GM04504 (cell line): ENCODE measurements around the gene B4GALT7.
"Not testable (repeated sequence)": the region's sequence is repeated elsewhere in the genome, so short reads cannot be mapped to it uniquely, and the experiment has no call there.

ENCODE experiments used
- DNase-seq: peaks from one replicate; pipeline ENCODE4 v3.0.0-alpha.2; 2012; ENCODE audit warnings: low read depth

Gene B4GALT7

DNA sequence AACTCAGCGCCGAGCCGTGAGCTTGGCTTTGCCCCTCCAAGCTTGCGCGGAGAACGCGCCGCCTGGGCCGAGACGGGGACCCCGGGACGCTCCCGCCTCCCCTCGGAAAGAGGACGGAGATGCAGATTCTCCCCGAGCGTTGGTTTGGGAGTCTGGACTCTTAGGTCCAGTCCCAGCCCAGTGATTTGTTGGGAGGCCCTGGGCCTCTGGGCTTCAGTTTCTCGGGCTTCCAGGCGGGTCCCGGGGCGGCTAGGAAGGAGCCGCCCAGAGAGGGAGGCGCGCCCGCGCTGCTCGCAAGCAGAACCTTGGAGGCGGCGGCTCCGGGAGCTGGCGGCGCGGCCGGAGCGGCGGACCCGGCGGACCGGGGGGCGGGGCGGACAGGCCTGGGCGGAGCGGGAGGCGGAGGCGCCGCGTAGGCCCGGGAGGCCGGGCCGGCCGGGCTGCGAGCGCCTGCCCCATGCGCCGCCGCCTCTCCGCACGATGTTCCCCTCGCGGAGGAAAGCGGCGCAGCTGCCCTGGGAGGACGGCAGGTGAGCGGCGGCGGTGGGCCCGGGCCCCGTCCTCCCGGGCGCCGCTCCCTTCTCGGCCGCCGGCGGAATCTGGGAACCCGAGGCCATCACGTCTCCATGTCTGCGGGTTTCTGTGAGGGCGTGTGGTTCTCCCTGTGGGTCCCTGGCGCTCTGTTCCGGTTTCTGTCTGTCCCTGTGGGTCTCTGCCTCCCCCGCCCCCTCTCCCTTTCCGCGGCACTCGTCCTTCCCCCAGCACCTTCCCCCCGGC lies at the start of gene B4GALT7:
Gene B4GALT7, plus strand, starts transcription at position 402 of the 777 bp plus-strand sequence. Its CDS starts 79 bp downstream, at position 481.
- DNase-seq = peak; percentile 55

GRCh38 chr5:177552839-177553455 lies 47.0 kb upstream of the B4GALT7 start:
- DNase-seq = no peak

DNA sequence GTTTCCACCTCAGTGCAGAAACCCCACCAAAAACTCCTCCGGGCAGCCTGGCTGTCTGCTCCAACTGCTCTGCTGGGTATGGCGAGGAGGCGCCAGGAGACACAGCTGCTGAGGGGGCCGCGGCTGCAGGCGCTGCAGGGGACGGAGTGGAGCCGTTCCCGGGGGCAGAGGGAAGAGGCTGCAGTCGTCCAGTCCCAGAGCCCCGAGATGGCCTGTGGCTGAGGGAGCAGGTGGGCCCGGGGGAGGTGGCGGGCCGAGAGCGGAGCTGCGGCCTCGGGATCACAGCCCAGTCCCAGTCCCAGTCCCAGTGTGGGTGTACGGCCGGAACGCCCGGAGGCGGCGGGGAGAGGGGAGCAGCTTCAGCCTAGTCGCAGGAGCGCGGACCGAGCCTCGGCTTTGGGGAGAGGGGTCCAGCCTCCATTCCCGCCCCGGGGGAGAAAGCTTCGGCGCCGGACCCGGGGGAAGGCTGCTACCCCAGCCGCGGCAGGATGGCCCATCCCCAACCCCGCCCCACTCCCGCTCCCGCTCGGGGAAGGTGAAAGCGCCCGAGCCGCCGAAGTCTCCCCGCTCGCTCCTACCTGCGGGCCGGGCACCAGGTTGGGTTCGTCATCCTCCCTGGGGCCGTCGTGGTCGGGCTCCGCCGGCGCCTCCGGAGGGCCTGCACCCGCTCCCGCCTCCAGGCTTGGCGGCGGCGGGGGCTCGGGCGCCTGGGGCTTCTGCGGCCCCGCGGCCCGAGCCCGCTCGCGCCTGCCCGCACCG lies 46.1 kb upstream of the B4GALT7 start:
- no peak for DNase-seq

- peak; percentile 72 for DNase-seq
These were observed 45.3 kb upstream of the B4GALT7 start, which contains the start of gene FAM193B for GRCh38 chr5:177554474-177555111. TSS of gene FAM193B (minus strand) at chr5:177554563. CDS start at chr5:177554458, 105 bp downstream.

- no peak for DNase-seq
These were observed 44.7 kb upstream of the B4GALT7 start for GRCh38 chr5:177555228-177555627.

DNA sequence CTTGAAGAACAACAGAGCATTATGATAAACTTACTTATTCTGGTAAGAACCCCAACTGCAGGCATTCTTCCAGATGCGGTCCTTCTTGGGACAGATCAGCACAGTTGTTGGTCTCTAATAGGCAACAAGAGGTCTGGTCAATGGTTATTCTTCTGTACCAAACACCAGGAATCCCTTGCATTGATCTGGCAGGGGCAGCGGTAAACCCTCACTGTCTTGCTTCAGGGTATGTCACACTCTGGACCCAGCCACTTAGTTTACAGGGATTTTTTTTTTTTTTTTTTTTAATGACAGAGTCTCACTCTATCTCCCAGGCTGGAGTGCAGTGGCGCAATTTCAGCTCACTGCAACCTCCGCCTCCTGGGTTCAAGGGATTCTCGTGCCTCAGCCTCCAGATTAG lies 44.3 kb upstream of the B4GALT7 start:
- DNase-seq = no peak

DNA sequence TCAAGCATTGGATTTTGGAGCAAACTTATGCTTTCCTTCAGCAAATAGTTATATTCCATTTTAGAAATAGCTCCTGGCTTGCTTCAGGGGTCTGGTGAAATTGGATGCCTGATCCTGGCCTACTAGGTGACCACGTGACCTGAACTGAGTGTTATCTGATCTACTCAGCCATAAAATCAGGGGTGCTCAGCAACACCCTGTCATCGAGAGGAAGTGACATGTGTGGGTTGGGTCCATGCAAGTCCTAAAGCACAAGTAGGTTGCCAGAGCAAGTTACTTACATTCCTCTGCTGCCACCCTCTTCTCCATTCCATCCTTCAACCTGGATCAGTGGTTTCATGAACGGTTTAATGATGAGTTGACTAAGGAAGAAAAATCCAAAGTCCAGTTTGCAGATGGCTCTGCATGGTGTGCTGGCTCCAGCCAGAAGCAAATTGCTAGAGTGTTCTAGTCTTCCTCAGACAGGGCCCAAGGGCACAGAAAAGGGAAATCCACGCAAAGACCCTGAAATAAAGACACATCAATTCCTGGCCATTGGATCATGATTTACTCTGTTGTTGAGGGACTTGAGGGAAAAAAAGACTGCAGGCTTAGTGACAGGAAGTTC lies 42.8 kb upstream of the B4GALT7 start:
- no peak for DNase-seq

DNA sequence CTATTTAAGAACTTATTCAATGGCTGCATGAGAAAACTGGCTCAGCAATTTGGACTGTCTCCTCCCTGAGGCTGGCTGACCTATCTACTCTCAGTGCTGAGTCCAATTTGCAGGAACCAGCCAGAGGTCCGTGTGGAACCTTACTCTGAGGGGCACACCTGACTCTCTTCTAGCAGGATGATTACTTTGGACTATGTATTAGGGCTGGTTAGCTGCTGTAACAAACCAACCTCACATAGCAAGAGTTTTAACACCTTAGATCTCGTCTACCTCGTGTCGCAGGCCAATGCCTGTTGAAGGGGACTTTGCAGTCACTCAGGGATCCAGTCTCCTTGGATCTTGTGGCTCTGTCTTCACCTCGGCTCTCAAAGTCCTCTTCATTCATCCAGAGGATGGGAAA lies 42.1 kb upstream of the B4GALT7 start:
- no peak for DNase-seq

DNA sequence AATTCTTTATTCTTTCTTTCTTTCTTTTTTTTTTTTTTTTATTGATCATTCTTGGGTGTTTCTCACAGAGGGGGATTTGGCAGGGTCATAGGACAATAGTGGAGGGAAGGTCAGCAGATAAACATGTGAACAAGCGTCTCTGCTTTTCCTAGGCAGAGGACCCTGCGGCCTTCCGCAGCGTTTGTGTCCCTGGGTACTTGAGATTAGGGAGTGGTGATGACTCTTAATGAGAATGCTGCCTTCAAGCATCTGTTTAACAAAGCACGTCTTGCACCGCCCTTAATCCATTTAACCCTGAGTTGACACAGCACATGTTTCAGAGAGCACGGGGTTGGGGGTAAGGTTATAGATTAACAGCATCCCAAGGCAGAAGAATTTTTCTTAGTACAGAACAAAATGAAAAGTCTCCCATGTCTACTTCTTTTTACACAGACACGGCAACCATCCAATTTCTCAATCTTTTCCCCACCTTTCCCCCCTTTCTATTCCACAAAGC lies 40.4 kb upstream of the B4GALT7 start:
- not testable (repeated sequence) for DNase-seq

- no peak for DNase-seq
These were observed 34.9 kb upstream of the B4GALT7 start for GRCh38 chr5:177565046-177565445.

GRCh38 chr5:177568326-177568725 lies 31.6 kb upstream of the B4GALT7 start:
- DNase-seq = no peak

DNA sequence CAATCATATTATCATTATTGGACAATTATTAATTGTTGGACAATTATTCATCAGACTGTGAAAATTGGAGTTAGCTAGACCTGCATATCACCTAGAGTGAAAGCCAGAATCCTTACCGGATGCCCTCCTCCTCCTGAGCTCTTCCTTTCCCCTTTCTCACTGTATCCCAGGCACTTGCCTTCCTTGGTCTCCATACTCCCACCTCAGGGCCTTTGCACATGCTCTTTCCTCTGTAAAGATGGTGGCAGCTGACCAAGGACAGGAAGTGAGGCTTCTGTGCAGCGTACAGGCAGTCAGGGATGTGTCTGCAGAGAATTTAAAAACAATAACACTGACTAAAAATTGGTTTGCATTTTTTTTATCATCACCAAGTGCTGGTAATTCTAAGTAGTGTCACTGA lies 30.0 kb upstream of the B4GALT7 start:
- DNase-seq = no peak

DNA sequence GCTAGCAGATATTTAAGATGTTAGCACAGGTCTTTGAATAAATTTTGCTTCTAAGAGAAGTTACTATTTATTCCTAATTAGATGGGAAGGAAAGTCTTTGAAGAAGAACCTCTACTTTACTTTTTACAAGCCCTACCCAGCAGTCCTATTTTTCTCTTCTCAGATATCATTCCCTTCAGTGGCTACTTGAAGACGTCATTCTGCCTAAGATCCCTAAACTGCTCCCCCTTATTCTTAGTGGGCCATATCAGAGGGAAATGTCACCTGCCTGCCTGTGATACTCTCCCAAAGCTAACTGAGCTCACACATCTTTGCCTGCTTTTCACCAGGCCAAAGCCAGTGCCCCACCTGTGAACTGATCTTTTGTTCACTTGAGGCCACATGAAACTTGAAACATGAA lies 24.4 kb upstream of the B4GALT7 start:
- DNase-seq = no peak

- DNase-seq = no peak
These were observed 23.8 kb upstream of the B4GALT7 start for GRCh38 chr5:177576169-177576568.

DNA sequence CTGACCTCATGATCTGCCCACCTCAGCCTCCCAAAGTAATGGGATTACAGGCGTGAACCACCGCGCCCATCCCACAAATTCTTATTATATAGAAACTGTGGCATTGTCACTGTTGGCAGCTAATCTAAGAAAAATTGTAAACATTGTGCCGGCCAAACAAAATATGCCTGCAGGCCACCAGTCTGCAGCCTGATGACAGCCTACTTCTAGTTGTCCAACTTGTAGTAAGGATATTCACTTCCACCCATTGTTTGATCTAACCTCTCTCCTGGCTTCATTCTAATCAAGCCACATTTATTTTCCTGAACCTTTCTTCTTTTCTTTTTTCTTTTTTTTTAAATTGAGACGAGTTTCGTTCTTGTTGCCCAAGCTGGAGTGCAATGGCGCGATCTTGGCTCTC lies 21.6 kb upstream of the B4GALT7 start:
- no peak for DNase-seq

GRCh38 chr5:177588413-177588909 lies 11.5 kb upstream of the B4GALT7 start:
- DNase-seq = no peak

- DNase-seq = no peak
These were observed 9.5 kb upstream of the B4GALT7 start for GRCh38 chr5:177590406-177590805.

DNA sequence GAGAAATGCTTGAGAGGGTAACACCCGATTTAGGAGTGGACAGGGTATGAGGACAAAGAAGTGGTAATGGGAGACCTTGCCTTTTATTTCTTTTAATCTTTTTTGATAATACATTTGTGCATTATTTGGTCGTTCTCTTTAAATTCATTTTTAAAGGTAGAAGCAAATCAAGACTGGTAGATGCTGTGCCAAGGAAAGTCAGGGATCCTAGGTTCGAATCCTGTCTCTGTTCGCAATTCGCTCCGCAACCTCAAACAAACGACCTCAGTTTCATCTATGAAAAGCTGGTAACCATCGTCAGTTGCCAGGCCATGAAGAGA lies 8.3 kb upstream of the B4GALT7 start:
- DNase-seq = no peak

- peak; percentile 48 for DNase-seq
These were observed 7.7 kb upstream of the B4GALT7 start, which contains the start of gene TMED9 for GRCh38 chr5:177592010-177592834. TSS of gene TMED9 (plus strand) at chr5:177592203. CDS start at chr5:177592215, 12 bp downstream.

DNA sequence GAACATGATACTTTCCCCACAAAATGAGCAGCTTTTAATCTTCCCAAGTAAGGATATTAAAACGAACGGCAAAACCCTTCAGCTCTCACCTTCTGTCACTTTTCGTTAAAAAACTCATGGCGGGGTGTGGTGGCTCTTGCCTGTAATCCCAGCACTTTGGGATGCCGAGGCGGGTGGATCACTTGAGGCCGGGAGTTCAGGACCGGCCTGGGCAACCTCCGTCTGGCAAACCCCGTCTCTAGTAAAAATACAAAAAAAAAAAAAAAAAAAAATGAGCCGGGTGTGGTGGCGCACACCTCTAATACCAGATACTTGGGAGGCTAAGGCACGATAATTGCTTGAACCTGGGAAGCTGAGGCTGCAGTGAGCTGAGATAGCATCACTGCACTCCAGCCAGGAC lies 7.0 kb upstream of the B4GALT7 start:
- DNase-seq = no peak

- DNase-seq = no peak
These were observed 6.4 kb upstream of the B4GALT7 start for GRCh38 chr5:177593511-177593910.
